WI38 (cell line): ENCODE data around the gene SKIDA1.
"Not testable (repeated sequence)": the region's sequence is repeated elsewhere in the genome, so short reads cannot be mapped to it uniquely, and the experiment has no call there.

Experiments used
- H3K4me3 ChIP-seq: 2 replicates; pipeline ENCODE4 v1.5.1; 2011; ENCODE audit warnings: low read depth, mild to moderate bottlenecking, control low read depth, low read length
- TF ChIP-seq, protein P1 (sequence below): IDR thresholded peaks from 2 replicates; pipeline ENCODE4 v1.5.1; 2012; ENCODE audit warnings: low read depth, mild to moderate bottlenecking, control low read depth, low read length

SKIDA1 gene

DNA sequence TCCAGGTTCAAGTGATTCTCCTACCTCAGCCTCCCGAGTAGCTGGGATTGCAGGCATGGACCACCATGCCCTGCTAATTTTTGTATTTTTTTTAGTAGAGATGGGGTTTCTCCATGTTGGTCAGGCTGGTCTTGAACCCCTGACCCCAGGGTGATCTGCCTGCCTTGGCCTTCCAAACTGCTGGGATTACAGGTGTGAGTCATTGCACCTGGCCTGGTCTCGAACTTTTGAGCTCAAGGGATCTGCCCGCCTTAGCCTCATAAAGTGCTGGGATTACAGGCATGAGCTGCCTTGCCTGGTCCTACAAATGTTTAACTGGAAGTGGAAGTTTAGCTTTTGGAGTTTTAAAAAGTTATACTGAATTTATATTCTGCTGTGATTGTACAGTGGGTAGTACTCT, 11.4 kb upstream of the SKIDA1 start:
- no peak overlapping the region for H3K4me3 ChIP-seq
- TF ChIP-seq, protein P1, sequence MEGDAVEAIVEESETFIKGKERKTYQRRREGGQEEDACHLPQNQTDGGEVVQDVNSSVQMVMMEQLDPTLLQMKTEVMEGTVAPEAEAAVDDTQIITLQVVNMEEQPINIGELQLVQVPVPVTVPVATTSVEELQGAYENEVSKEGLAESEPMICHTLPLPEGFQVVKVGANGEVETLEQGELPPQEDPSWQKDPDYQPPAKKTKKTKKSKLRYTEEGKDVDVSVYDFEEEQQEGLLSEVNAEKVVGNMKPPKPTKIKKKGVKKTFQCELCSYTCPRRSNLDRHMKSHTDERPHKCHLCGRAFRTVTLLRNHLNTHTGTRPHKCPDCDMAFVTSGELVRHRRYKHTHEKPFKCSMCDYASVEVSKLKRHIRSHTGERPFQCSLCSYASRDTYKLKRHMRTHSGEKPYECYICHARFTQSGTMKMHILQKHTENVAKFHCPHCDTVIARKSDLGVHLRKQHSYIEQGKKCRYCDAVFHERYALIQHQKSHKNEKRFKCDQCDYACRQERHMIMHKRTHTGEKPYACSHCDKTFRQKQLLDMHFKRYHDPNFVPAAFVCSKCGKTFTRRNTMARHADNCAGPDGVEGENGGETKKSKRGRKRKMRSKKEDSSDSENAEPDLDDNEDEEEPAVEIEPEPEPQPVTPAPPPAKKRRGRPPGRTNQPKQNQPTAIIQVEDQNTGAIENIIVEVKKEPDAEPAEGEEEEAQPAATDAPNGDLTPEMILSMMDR = no peak

DNA sequence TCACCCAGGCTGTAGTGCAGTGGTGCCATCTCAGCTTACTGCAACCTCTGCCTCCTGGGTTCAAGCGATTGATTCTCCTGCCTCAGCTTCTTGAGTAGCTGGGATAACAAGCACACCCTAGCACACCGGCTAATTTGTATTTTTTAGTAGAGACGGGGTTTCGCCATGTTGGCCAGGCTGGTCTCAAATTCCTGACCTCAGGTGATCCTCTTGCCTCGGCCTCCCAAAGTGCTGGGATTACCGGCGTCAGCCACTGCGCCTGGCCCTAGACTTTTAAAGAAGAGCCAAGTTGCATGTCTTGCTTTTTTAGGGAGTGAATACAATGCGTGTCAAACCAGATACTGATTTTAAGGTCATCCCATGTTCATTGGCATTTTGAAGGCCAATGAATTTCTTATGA, 10.5 kb upstream of the SKIDA1 start:
- not testable (repeated sequence) for H3K4me3 ChIP-seq

DNA sequence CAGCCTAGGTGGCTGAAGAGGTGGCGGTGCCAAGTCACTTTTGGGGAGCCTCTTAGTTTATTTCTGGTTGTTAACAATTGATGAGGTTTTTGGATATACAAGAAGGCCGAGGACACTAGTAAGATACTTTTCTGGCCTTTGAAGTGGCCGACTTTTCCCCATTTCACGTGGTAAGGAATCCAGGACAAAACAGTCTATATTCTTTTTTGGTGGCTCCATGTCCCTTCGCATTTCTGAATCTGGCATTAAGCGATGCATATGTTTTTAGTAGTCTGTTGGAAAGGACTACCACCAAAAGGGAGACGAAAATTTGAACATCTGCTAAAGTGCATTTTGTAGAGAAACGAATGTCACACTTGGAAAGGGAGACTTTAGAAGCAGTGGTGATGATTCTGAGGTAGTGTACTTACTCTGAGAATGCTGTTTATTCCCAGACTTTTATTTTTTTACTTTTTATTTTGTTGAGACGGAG, 10.0 kb upstream of the SKIDA1 start:
- peak overlapping the region; percentile 65 for H3K4me3 ChIP-seq
- TF ChIP-seq, protein P1 = no peak

DNA sequence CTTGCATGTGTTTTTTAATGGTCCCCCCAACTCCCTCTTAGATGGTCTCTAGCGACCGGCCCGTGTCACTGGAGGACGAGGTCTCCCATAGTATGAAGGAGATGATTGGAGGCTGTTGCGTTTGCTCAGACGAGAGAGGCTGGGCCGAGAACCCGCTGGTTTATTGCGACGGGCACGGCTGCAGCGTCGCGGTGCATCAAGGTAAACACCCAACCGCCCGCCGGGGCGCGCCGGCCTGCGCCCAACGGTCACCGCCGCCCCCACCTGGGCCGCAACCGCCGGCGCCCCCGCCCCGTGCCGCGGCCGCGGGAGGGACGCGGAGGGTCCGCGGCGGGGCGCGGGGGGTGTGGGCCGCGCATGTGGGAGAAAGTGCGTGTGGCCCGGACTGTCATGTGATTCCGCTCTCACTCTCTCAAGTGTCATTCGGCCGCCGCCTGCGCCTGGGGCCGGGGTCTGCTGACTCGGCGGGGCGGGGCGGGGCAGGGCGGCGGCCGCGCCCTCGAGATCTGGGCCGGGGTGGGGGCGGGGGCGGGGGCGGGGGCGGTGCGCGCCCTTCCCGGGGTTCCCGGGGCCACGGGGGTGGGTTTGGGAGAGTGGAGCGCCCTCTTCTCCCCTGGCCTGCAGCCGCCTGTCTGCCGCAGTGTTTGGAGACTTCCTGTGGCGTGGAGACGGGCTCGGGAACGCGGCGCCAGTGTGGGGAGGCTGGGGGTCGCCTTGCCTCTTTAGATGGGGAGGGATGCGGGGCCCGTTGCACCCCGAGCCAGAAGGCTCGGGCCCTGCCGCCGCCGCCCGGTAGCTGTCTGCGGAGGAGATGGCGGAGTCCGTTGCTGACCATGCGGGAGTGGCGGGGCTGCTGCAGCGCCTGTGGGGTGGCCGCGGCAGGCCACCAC, 9.4 kb upstream of the SKIDA1 start:
- TF ChIP-seq, protein P1 = no peak
- peak overlapping the region; percentile 65 for H3K4me3 ChIP-seq

DNA sequence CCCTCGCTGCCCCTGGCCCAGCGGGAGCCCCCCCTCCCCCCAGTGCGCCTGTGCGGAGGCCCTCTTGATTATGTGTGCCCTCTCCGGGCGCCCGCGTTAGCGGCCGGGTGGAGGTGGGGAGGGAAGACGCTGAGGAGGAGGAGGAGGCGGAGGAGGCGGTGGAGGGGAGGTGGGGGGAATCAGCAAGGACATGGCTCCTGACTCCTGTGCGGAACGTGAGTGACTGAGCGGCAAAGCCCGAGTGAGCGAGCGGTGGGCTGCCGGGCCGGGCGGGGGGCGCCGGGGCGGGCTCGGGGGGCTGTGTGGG, 8.8 kb upstream of the SKIDA1 start:
- TF ChIP-seq, protein P1 = no peak
- peak overlapping the region; percentile 65 for H3K4me3 ChIP-seq

DNA sequence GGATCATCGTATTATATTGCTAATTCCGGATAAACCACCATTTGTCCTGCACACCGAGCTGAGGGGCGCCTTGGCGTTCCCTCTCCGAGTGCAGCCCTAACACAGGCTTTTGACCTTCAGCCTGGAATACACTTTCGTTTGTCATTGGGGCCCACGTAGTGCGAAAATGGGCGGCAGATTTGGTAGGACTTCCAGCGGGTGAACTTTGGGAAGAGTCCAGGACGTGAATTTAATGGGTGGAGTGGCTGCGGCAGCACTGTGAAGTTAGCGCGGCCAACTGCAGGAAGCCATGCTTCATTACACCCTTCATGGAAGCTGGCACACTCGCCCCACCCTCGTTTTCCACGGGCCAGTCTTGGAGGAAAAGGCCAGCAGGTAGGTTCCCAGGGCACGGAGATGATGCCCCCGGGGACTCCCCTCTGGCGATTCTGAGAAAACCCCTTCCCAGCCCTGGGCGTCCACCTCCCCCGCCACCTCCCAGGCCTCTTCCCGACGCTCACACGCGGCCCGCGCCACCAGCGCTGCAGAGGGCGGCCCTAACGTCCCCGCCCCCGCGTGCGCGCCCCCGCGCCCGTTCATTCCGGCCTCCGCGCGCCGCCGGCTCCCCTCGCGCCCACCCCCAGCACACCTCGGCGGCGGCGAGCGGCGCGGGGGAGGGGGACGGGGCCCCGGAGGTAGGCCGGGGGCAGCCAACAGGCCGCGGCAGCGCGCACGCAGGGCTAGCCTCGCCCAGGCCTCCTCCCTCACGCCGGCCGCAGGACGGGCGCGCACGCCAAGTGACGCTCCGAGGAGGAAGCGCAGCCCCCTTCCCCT, 8.2 kb upstream of the SKIDA1 start, which contains the start of gene MLLT10:
Gene MLLT10 (plus strand): TSS at position 766 of the 813 bp plus-strand sequence. CDS start 413 bp downstream, outside the sequence.
- peak within 1 kb of the TSS; percentile 65 for H3K4me3 ChIP-seq
- TF ChIP-seq, protein P1 = 0 out of 2 replicates have a peak, but pooled peaks have one; percentile 8

DNA sequence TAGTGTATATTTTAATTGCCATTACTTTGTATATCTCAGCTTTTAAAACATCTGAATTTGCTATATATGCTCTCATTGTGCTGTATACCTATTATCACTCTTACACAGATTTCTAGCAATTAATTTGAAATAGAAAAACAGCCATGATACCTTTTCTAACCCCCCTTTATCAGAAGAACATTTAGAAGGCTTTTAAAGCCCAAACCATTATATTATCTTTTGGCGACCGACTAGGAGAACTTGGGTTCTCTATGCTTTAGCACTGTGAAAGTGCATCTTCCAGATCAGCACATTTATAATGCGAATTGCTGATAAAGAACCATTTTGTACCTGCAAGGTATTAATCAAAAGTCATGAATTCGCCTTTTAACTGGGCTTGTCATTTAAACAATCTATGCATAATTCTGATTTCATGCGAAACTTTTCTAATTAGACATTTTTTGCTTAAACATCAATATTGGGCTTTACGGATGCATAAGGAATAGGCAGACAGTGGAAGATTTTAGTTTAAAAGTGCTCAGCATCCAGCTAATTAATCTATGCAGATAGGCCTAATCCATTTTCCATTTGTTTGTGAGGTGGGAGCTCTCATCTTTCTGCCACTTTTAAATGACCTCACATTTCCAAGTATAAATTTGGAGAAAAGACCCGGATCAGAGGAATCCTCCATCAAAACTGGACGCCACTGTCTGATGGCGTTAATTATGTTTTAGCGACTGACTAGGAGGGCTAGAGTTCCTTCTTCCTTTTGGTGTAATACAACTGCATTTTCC, 7.4 kb upstream of the SKIDA1 start:
- H3K4me3 ChIP-seq = peak overlapping the region; percentile 63
- TF ChIP-seq, protein P1 = no peak
